ENCODE data around the gene KIF5C.
"Not testable (repeated sequence)": the region's sequence is repeated elsewhere in the genome, so short reads cannot be mapped to it uniquely, and the experiment has no call there.

KIF5C gene

DNA sequence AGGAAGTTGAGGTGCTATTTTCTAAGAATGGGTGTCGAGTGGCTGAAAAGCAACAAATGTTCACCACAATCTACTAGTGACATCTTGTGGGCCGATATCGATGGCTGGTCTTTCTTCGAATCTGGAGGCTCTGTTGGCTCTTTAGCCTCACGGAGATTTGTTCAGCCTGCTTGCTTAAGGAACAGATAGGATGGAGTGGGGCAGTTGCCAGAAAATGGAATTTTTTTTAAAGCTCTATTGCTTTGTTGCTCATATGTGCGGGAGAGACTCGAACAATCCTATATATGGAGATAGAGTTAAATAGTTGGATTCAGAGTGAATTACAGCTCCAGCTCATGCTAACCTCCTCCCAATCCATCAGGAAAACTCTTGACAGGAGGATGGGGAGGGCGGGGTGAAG, 92.6 kb downstream of the KIF5C start:
- no peak for DNase-seq

GRCh38 chr2:148968301-148968700, 93.3 kb downstream of the KIF5C start:
- no peak for DNase-seq

DNA sequence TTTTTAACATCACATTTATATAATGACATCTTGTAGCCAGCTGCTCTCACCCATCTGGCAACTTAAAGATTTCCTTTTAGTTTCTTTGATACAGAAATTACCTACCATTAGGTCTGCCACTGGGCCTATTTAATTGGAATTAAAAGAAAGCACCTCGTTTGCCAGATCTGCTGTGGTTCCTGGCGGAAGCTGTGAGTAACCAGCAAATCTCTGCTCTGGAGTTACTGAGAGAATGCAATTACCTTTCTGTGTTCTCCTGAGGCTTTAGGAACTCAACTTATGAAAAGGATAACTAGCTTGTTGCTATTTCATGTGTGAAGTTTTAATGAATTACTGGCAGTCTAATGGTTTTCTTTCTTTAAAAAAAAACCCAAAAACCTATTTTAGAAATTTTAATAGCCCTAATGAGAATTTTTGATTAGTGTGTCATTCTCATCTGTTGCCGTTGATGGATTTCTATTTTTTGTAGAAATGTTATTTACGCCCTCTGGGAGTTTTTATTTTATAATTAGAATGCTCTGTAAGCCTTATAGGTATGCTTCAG, 93.8 kb downstream of the KIF5C start:
- DNase-seq, result peak; percentile 42

DNA sequence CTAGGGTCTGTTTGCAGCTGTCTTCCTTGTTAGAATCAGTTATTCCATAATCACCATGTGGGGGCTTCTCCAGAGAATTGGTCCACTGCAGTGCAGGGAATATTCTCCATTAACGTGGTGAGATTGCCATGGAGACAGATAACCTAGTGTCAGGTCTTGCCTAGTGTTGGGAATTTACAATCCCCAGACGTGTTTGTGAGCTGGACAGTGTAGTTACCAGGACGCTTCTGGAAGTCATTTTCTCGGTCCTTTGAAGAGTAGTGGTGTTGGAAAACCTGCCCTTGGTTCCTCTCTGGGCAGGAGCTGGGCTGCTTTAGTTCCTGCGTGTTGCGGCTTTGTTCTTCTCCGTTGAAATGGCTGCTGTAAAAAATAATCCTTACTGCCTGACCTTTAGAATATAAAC, 94.6 kb downstream of the KIF5C start:
- no peak for DNase-seq

DNA sequence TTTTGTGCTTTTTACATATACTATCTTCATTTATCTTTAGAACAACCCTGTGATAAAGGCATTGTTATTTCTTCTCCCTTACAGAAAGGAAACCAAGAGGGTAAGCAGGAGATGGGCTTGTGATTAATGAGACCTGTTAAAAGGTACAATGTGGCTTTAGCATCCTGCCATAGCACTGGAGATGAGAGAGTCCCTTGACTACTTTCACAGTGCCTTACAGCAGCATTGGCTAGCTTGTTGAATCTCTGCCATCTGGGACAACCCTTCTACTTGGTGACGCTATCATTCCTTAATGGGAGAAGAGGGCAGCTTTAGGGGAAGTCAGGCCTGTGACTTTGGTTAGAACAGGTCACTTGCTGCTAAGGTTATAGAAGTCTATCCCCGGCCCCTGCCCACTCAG, 95.4 kb downstream of the KIF5C start:
- DNase-seq, result no peak

- no peak for DNase-seq
Measured at GRCh38 chr2:148971547-148971946, 96.5 kb downstream of the KIF5C start.

- DNase-seq, result no peak
Measured at GRCh38 chr2:148974095-148974494, 99.1 kb downstream of the KIF5C start.

GRCh38 chr2:148978026-148978685, 103.1 kb downstream of the KIF5C start:
- DNase-seq, result peak; percentile 76

GRCh38 chr2:148978706-148979105, 103.7 kb downstream of the KIF5C start:
- peak; percentile 64 for DNase-seq

GRCh38 chr2:148979164-148979918, 104.3 kb downstream of the KIF5C start:
- DNase-seq, result no peak

GRCh38 chr2:148979919-148980277, 104.9 kb downstream of the KIF5C start:
- DNase-seq, result no peak

- not testable (repeated sequence) for DNase-seq
Measured at GRCh38 chr2:148980496-148980895, 105.5 kb downstream of the KIF5C start.

GRCh38 chr2:148981324-148981723, 106.3 kb downstream of the KIF5C start:
- DNase-seq, result peak; percentile 18

- DNase-seq, result no peak
Measured at GRCh38 chr2:148981781-148982180, 106.8 kb downstream of the KIF5C start.

GRCh38 chr2:148982282-148982681, 107.3 kb downstream of the KIF5C start:
- DNase-seq, result peak; percentile 76

GRCh38 chr2:148983896-148984295, 108.9 kb downstream of the KIF5C start:
- no peak for DNase-seq

- no peak for DNase-seq
Measured at GRCh38 chr2:148984449-148984848, 109.4 kb downstream of the KIF5C start.

- DNase-seq, result no peak
Measured at GRCh38 chr2:148987286-148987685, 112.3 kb downstream of the KIF5C start.

GRCh38 chr2:148988337-148988736, 113.3 kb downstream of the KIF5C start:
- no peak for DNase-seq

DNA sequence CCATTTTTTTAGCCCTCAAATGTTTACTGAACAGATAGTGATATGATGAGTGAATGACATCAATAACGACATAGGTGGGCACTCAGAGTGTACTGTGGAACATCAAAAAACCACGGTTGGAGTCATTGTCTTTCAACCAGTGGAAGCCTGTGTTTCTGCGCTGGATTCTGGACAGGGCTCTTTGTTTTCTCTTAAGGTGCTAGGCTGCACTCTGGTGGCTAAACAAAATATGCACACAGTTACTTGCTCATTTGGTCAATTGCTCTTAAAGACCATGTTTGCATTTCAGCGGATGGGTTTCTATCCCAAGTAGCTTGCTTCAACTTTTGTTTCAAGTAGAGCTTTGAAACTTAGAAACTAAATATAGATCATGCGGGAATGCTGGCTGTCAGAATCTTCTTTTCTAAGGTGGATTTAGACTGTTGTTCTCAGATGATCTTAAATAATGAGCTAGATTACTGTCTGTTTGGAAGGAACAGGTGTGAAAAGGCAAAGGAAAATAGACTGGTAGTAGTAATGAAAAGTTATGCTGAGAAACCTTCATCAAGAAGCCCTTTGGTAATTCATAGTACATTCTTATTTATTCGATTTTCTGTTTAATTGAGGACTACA, 115.0 kb downstream of the KIF5C start:
- peak; percentile 72 for DNase-seq

GRCh38 chr2:148990968-148991367, 115.9 kb downstream of the KIF5C start:
- DNase-seq, result no peak

DNA sequence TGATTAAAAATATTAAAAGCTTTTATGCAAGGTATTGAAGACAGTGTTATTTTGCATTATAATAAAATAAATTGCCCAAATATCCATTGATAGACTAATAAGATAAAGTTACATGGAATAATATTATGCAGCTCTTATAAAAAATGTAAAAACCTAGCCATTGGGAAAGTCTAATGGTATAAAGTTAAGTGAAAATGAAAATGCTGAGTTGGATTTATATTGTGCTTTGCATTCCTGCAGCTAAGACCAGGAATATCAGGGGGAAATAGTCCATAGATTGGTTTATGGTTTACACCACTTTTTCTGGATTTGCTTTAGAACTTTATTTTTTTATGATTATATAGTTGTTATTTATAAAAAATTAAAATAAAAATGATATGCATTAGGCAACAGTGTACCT, 117.4 kb downstream of the KIF5C start:
- no peak for DNase-seq

DNA sequence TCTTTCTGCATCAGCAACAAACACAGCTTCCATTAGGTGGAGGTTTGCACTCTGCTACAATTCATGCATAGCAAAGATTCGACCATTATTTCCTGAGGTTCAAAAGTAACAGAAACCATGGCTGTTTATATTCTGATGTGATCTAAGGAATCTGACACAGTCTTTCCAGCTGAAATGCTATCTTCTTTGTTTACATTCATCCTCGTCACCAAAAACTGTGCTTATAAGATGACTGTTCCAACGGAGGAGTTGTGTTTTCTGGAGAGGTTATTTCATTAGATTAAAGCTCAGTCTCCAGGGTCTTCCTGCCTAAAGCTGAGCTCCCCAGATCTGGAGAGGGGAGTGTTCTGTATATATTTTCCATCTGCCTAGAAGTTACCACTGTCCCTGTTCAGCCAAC, 118.3 kb downstream of the KIF5C start:
- DNase-seq, result no peak

- DNase-seq, result no peak
Measured at GRCh38 chr2:148994341-148994740, 119.3 kb downstream of the KIF5C start.
